Measurements from ENCODE around the gene FRG2C. TPM values are rescaled to one million over a fixed set of nuclear protein-coding genes. Genes with fewer than 3 reads are reported as not detected.
"Not testable (repeated sequence)": the region's sequence is repeated elsewhere in the genome, so short reads cannot be mapped to it uniquely, and the experiment has no call there.

The FRG2C gene
- total RNA-seq, 2 donors from 2014 or later: not detected

GRCh38 chr3:75643031-75643800 is 20.9 kb upstream of the FRG2C start:
- intact Hi-C loops (cut with DNase I); H3K36me3 ChIP-seq; H3K4me1 ChIP-seq (replicated peaks); H3K27ac ChIP-seq; H3K27me3 ChIP-seq (replicated peaks; ENCODE audit: insufficient read depth); H3K9me3 ChIP-seq; DNase-seq (ENCODE audit: low spot score): not testable (repeated sequence)
- 21% methylated on average over 20 of the region's 20 CpGs for WGBS
- peak; percentile 22 to 59 (median 46) for TF ChIP-seq CTCF (IDR thresholded peaks at IDR 0.05)
- H3K4me3 ChIP-seq: peak overlapping the region in 1 of 2 donors; percentile 11

GRCh38 chr3:75645548-75645947 is 18.6 kb upstream of the FRG2C start:
- H3K27me3 ChIP-seq (replicated peaks; ENCODE audit: insufficient read depth); intact Hi-C loops (cut with DNase I); H3K4me1 ChIP-seq (replicated peaks); DNase-seq (ENCODE audit: low spot score); H3K27ac ChIP-seq; H3K9me3 ChIP-seq; H3K4me3 ChIP-seq; H3K36me3 ChIP-seq: not testable (repeated sequence)
- WGBS: 49% methylated on average over 4 of the region's 4 CpGs

GRCh38 chr3:75650191-75650590 is 13.9 kb upstream of the FRG2C start:
- Histone ChIP-seq H3K4me3 (no peak overlapping the region), H3K27me3 (replicated peaks; ENCODE audit: insufficient read depth) (no peaks in the 10 kb centered on the region), H3K9me3 (no peaks in the 10 kb centered on the region), H3K36me3 (no peaks in the 10 kb centered on the region), H3K4me1 (replicated peaks) (no peaks in the 10 kb centered on the region), H3K27ac (no peak overlapping the region)
- no peak for DNase-seq (ENCODE audit: low spot score)
- 80% methylated on average over 9 of the region's 9 CpGs for WGBS
- TF ChIP-seq POLR2A (IDR thresholded peaks at IDR 0.05): no peak
- no peak for TF ChIP-seq POLR2AphosphoS5 (IDR thresholded peaks at IDR 0.05)
- no peak for TF ChIP-seq CTCF (IDR thresholded peaks at IDR 0.05)
- intact Hi-C loops (cut with DNase I): no loop called here

GRCh38 chr3:75655101-75655904 is 8.8 kb upstream of the FRG2C start:
- H3K4me3 ChIP-seq; intact Hi-C loops (cut with DNase I); H3K27me3 ChIP-seq (replicated peaks; ENCODE audit: insufficient read depth); H3K27ac ChIP-seq; H3K4me1 ChIP-seq (replicated peaks); H3K9me3 ChIP-seq; H3K36me3 ChIP-seq; DNase-seq (ENCODE audit: low spot score): not testable (repeated sequence)
- WGBS: 12% methylated on average over 44 of the region's 50 CpGs

- WGBS: 29% methylated on average over 7 of the region's 7 CpGs
- H3K4me1 ChIP-seq (replicated peaks); H3K36me3 ChIP-seq; DNase-seq (ENCODE audit: low spot score); intact Hi-C loops (cut with DNase I); H3K27ac ChIP-seq; H3K27me3 ChIP-seq (replicated peaks; ENCODE audit: insufficient read depth); H3K4me3 ChIP-seq; H3K9me3 ChIP-seq: not testable (repeated sequence)
Measured at GRCh38 chr3:75655956-75656355, 8.2 kb upstream of the FRG2C start.

- H3K36me3 ChIP-seq; H3K27ac ChIP-seq; H3K9me3 ChIP-seq; H3K4me1 ChIP-seq (replicated peaks); H3K27me3 ChIP-seq (replicated peaks; ENCODE audit: insufficient read depth); intact Hi-C loops (cut with DNase I); DNase-seq (ENCODE audit: low spot score): not testable (repeated sequence)
- WGBS: 1% methylated on average over 42 of the region's 42 CpGs
- peak overlapping the region; percentile 4 to 21 for H3K4me3 ChIP-seq
Measured at GRCh38 chr3:75658411-75659107, 5.6 kb upstream of the FRG2C start.

GRCh38 chr3:75659108-75659433 is 5.1 kb upstream of the FRG2C start:
- H3K36me3 ChIP-seq; H3K9me3 ChIP-seq; H3K27me3 ChIP-seq (replicated peaks; ENCODE audit: insufficient read depth); DNase-seq (ENCODE audit: low spot score); H3K27ac ChIP-seq; H3K4me1 ChIP-seq (replicated peaks); intact Hi-C loops (cut with DNase I): not testable (repeated sequence)
- peak overlapping the region in 1 of 2 donors; percentile 21 for H3K4me3 ChIP-seq

- H3K9me3 ChIP-seq; H3K27ac ChIP-seq; H3K36me3 ChIP-seq; H3K4me1 ChIP-seq (replicated peaks); intact Hi-C loops (cut with DNase I); DNase-seq (ENCODE audit: low spot score); H3K4me3 ChIP-seq; H3K27me3 ChIP-seq (replicated peaks; ENCODE audit: insufficient read depth): not testable (repeated sequence)
- WGBS: 81% methylated on average over 9 of the region's 9 CpGs
Measured at GRCh38 chr3:75665626-75666025, 1.5 kb downstream of the FRG2C start.

GRCh38 chr3:75667757-75668701 is 3.9 kb downstream of the FRG2C start:
- H3K36me3 ChIP-seq; DNase-seq (ENCODE audit: low spot score); H3K27ac ChIP-seq; H3K27me3 ChIP-seq (replicated peaks; ENCODE audit: insufficient read depth); intact Hi-C loops (cut with DNase I); H3K4me1 ChIP-seq (replicated peaks); H3K9me3 ChIP-seq: not testable (repeated sequence)
- 34% methylated on average over 46 of the region's 46 CpGs for WGBS
- peak overlapping the region in 1 of 2 donors; percentile 30 for H3K4me3 ChIP-seq
